Hepatic stellate cell (primary cell): ENCODE data around the gene SDHA.
"Not testable (repeated sequence)": the region's sequence is repeated elsewhere in the genome, so short reads cannot be mapped to it uniquely, and the experiment has no call there.

ENCODE experiments used
- DNase-seq: peaks from one replicate; pipeline ENCODE4 v3.0.0; 2011; ENCODE audit warnings: low spot score

SDHA gene

GRCh38 chr5:222951-223715, 5.0 kb downstream of the SDHA start:
- not testable (repeated sequence) for DNase-seq

DNA sequence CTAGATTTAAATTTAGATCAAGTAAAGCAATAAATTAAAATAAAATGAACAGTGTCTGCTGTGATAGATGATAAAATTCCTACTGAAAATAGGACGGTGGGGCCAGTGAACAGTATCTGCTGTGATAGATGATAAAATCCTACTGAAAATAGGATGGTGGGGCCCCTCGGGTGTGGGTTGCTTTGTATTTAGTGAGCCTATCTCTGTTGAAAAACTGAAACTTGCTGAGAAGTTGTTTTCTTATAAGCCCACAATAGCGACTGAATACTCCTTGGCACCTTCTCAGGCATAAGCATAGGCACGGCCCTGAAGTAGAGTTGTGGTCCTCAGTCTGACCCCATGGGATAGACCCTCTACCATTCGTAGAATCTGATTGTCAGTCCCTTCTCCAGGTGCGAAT, 5.7 kb downstream of the SDHA start:
- no peak for DNase-seq

GRCh38 chr5:225334-225733, 7.2 kb downstream of the SDHA start:
- no peak for DNase-seq

DNA sequence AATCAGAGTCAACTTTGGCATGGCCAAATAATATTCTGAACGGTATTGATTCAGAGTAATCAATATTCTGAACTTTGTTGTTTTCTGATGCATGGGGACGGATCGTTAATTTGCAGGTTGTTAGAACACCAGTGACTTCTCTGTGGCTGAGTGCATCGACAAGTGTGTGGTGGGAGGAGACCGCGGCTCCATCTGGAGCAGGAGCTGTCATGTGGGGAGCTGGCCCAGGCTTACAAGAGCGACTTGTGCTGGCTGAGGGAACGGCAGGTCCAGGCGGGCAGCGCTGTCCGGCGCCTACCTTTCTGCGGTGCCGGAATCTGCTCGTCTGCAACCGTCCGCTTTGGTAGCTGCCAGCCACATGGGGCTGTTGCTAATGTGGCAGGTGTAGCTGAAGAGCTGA, 9.3 kb downstream of the SDHA start:
- not testable (repeated sequence) for DNase-seq

DNA sequence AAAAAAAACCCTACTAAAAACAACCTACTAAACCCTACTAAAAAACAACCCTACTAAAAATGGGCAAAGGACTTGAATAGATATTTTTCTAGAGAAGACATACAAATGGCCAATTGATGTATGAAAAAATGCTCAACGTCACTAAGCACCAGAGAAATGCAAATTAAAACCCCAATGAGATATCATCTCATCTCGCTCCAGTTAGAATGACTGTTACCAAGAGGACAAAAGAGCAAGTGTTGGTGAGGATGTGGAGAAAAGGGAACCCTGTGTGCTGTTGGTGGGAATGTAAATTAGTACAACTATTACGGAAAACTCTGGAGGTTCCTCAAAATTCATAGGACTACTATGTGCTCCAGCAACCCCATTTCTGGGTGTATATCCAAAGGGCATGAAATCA, 10.8 kb downstream of the SDHA start:
- no peak for DNase-seq

DNA sequence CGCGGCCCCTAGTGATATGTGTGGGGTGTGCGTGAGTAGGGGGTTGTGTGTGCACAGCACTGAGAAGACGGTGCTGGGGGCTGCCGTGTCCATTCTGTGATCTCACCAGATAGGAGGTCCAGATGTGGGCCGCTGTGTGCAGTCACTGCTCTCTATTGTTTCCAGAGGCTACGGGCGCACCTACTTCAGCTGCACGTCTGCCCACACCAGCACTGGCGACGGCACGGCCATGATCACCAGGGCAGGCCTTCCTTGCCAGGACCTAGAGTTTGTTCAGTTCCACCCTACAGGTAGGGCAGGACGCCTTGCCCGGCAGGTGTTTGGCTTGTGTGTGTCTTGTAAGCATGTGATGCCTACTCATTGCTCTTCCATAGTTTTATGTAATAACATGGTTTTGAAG, 12.6 kb downstream of the SDHA start:
- no peak for DNase-seq

DNA sequence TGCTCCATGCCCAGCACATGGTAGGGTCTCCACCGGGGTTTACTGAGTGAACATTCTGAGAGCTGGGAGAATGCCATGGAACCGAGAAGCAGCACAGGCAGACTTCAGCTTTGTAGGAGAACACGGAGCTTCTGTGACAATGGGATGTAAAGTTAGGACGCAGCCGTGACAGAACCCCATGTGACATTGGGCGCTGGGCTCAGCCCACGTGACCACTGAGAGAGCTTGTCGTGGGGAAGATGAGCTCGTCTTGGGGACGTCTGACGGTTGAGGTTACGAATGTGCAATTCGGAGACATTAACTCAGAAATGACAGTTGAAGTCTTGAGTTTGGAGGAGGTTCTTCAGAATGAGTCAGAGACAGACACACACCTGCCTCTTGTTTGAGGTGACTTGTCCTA, 13.5 kb downstream of the SDHA start:
- DNase-seq = no peak

- DNase-seq = not testable (repeated sequence)
These were observed 15.3 kb downstream of the SDHA start for GRCh38 chr5:233426-233825.

DNA sequence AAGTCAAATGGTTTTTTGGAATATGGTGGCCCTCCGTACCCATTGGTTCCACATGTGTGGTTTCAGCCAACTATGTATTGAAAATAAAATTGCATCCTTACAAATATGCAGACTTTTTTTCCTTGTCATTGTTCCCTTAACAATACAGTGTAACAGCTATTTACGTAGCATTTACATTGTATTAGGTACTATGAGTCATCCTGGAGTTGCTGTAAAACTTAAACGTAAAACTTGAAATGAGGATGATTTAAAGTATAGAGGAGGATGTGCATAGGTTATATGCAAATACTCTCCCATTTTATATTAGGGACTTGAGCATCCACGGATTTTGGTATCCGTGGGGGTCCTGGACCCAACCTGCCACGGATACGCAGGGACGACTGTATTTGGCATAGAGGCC, 16.3 kb downstream of the SDHA start:
- DNase-seq = no peak

GRCh38 chr5:235527-235926, 17.4 kb downstream of the SDHA start:
- not testable (repeated sequence) for DNase-seq

DNA sequence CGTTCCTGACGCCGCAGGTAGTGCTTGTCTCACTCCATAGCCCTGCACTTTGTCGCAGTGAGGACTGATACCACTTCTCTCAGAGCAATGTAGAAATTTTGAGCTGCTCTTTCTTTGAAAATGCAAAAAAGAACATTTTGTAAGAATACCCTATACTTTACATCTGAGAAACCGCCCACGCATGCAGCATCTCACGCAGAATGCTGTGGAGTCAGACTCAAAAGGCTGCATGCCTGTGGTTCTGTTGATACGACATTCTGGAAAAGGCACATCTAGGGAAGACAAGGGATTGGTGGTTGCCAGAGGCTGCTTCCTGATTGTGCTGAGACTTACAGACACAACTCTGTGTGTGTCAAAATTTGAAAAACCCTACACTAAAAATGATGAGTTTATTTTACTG, 19.8 kb downstream of the SDHA start:
- not testable (repeated sequence) for DNase-seq

GRCh38 chr5:240550-240949, 22.4 kb downstream of the SDHA start:
- not testable (repeated sequence) for DNase-seq

- DNase-seq = not testable (repeated sequence)
These were observed 23.0 kb downstream of the SDHA start for GRCh38 chr5:241045-241669.

- not testable (repeated sequence) for DNase-seq
These were observed 25.7 kb downstream of the SDHA start for GRCh38 chr5:243683-244367.

- not testable (repeated sequence) for DNase-seq
These were observed 27.6 kb downstream of the SDHA start for GRCh38 chr5:245717-246116.

DNA sequence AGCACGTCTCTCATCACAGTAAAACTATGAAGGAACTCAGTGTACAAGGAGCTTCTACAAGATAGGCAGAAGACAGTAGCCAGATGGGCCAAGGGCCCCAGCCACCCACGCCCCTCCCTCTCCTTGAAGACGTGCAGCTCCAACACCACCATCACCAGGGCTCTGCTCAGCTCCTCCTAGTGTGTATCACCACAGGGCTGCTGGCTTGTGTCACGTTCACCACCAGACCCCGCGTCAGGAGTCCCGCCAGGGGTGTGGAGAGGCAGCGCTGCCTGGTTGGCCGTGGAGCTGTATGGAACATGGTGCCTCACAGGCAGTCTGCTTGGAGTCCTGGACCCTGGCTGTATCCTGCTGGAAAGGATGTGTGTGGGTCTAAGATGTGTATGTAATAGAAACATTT, 32.3 kb downstream of the SDHA start:
- DNase-seq = not testable (repeated sequence)

DNA sequence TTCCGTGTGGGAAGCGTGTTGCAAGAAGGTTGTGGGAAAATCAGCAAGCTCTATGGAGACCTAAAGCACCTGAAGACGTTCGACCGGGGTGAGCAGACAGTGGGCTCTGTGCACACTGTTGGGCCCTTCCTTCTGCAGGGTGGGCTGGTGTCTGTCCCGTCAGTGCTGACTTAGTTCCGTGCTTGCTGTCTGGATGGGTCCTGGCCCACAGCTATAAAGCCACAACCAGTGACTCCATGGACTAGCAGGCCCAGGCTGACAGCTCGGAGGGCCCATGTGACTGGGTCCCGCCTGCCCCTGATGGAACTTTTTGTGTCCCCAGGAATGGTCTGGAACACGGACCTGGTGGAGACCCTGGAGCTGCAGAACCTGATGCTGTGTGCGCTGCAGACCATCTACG, 32.9 kb downstream of the SDHA start:
- not testable (repeated sequence) for DNase-seq

- DNase-seq = not testable (repeated sequence)
These were observed 33.4 kb downstream of the SDHA start for GRCh38 chr5:251538-251937.

DNA sequence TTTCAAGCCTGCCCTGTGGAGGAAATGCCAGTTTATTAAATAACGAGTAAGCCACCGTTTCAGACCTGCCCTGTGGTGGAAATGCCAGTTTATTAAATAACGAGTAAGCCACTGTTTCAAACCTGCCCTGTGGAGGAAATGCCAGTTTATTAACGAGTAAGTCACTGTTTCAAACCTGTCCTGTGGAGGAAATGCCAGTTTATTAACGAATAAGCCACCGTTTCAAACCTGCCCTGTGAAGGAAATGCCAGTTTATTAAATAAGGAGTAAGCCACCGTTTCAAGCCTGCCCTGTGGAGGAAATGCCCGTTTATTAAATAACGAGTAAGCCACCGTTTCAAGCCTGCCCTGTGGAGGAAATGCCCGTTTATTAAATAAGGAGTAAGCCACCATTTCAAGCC, 33.9 kb downstream of the SDHA start:
- not testable (repeated sequence) for DNase-seq

GRCh38 chr5:252546-252945, 34.4 kb downstream of the SDHA start:
- no peak for DNase-seq

DNA sequence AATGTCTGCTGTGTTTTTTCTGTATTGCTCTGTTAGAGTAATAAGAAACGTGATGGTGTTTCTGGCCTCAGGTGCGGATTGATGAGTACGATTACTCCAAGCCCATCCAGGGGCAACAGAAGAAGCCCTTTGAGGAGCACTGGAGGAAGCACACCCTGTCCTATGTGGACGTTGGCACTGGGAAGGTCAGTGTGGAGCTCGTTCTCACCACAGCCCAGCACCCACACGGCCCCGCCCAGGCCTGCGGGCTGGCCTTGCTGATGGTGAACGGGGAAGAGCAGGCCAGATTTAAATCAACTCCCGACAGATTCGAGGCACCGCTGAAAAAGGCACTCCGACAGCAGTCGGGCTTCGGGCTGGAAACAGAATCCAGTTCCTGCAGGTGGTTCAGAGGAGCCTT, 36.2 kb downstream of the SDHA start:
- not testable (repeated sequence) for DNase-seq

DNA sequence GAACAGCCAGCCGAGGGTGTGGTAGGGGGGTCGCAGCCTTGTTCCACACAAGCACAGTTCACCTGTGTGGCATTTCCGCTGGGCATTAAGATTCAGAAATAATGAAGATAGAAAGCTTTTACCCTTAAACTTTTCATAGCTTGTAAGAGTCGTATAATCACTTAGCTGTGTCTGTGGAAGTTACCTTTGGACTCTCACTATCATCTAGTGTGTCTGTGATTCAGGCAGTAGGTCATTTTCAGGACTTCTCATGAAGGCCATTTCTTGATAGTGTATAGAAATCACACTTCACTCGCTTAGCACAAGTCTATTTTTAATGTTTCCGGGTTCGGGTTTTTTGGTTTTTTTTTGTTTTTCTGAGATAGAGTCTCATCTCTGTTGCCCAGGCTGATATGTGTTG, 37.0 kb downstream of the SDHA start:
- not testable (repeated sequence) for DNase-seq

- DNase-seq = not testable (repeated sequence)
These were observed 38.2 kb downstream of the SDHA start for GRCh38 chr5:256347-256746.
